ENCODE results near the gene ERLEC1. TPM values are rescaled to one million over a fixed set of nuclear protein-coding genes. Genes with fewer than 3 reads are reported as not detected.
"Not testable (repeated sequence)": the region's sequence is repeated elsewhere in the genome, so short reads cannot be mapped to it uniquely, and the experiment has no call there.

The ERLEC1 gene
- total RNA-seq, 1 donor from 2014 or later, result 20.9 TPM

DNA sequence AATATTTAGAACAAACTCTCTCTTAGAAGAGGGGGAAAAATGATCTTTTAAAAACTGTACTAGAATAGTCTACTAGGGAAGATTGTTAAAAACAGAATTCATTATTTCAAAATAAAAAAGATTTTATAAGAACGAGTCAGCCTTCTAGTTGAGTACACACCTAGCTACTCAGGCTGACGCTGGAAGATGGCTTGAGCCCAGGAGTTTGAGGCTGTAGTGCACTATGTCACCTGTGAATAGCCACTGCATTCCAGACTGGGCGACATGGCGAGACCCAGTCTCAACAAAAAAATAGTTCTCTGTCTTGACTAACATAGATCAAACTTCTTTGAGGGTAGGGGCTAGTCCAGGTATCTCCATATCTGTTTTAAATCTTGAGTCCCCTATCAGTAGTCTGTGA lies 33.9 kb downstream of the ERLEC1 start:
- Mint-ChIP-seq H3K27ac (ENCODE audit: unreplicated experiment) (no peak overlapping the region), H3K4me3 (ENCODE audit: unreplicated experiment) (no peak overlapping the region), H3K9me3 (ENCODE audit: unreplicated experiment) (no peaks in the 10 kb centered on the region), H3K27me3 (ENCODE audit: unreplicated experiment) (no peaks in the 10 kb centered on the region), H3K36me3 (ENCODE audit: unreplicated experiment) (no peaks in the 10 kb centered on the region), H3K4me1 (ENCODE audit: low read depth, unreplicated experiment) (no peaks in the 10 kb centered on the region)
- TF ChIP-seq, protein P1, sequence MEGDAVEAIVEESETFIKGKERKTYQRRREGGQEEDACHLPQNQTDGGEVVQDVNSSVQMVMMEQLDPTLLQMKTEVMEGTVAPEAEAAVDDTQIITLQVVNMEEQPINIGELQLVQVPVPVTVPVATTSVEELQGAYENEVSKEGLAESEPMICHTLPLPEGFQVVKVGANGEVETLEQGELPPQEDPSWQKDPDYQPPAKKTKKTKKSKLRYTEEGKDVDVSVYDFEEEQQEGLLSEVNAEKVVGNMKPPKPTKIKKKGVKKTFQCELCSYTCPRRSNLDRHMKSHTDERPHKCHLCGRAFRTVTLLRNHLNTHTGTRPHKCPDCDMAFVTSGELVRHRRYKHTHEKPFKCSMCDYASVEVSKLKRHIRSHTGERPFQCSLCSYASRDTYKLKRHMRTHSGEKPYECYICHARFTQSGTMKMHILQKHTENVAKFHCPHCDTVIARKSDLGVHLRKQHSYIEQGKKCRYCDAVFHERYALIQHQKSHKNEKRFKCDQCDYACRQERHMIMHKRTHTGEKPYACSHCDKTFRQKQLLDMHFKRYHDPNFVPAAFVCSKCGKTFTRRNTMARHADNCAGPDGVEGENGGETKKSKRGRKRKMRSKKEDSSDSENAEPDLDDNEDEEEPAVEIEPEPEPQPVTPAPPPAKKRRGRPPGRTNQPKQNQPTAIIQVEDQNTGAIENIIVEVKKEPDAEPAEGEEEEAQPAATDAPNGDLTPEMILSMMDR (IDR thresholded peaks at IDR 0.05; ENCODE audit: partially characterized antibody, unreplicated experiment), result no peak
- no peak for DNase-seq

GRCh38 chr2:53821810-53822209 lies 35.0 kb downstream of the ERLEC1 start:
- no peak for DNase-seq
- H3K36me3 Mint-ChIP-seq (ENCODE audit: unreplicated experiment), result no peaks in the 10 kb centered on the region
- no peaks in the 10 kb centered on the region for H3K4me1 Mint-ChIP-seq (ENCODE audit: low read depth, unreplicated experiment)
- no peaks in the 10 kb centered on the region for H3K9me3 Mint-ChIP-seq (ENCODE audit: unreplicated experiment)
- TF ChIP-seq, protein P1 (IDR thresholded peaks at IDR 0.05; ENCODE audit: partially characterized antibody, unreplicated experiment), result no peak
- H3K27me3 Mint-ChIP-seq (ENCODE audit: unreplicated experiment), result no peaks in the 10 kb centered on the region
- H3K4me3 Mint-ChIP-seq (ENCODE audit: unreplicated experiment), result no peak overlapping the region
- no peak overlapping the region for H3K27ac Mint-ChIP-seq (ENCODE audit: unreplicated experiment)

DNA sequence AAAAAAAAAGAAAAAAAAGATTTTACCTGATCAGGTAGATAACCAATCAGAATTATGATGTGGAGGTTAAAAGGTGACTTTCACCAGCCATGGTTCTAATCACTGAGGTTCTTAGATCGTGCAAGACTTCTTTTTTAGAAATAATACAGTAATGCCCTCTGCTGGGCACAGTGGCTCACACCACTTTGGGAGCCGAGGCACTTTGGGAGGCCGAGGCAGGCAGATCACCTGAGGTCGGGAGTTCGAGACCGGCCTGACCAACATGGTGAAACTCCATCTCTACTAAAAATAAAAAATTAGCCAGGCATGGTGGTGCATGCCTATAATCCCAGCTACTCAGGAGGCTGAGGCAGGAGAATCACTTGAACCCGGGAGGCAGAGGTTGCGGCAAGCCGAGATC lies 36.8 kb downstream of the ERLEC1 start:
- DNase-seq; H3K27ac Mint-ChIP-seq (ENCODE audit: unreplicated experiment); H3K36me3 Mint-ChIP-seq (ENCODE audit: unreplicated experiment); H3K4me3 Mint-ChIP-seq (ENCODE audit: unreplicated experiment); H3K27me3 Mint-ChIP-seq (ENCODE audit: unreplicated experiment); H3K4me1 Mint-ChIP-seq (ENCODE audit: low read depth, unreplicated experiment); H3K9me3 Mint-ChIP-seq (ENCODE audit: unreplicated experiment): not testable (repeated sequence)

DNA sequence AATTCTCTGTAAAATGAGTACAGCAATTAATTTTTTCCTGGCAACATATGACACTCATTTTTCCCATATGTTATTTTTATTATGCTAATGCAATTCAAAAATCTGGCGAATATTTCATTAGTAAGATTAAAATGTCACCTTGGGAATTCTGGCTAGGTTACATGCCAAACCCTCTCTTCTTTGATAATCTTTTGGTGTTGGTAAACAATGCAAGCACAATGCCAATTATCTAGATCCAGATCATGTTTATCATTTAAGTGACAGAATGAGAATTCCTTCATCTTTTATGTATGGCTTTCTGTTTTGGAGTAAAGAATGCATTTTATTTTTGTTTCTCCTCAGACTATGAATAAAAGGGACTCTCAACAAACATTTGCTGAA lies 39.2 kb downstream of the ERLEC1 start:
- no peak overlapping the region for H3K27ac Mint-ChIP-seq (ENCODE audit: unreplicated experiment)
- TF ChIP-seq, protein P1 (IDR thresholded peaks at IDR 0.05; ENCODE audit: partially characterized antibody, unreplicated experiment), result no peak
- H3K27me3 Mint-ChIP-seq (ENCODE audit: unreplicated experiment), result peaks cover 3% of the 10 kb centered on the region
- H3K9me3 Mint-ChIP-seq (ENCODE audit: unreplicated experiment), result no peaks in the 10 kb centered on the region
- H3K4me3 Mint-ChIP-seq (ENCODE audit: unreplicated experiment), result no peak overlapping the region
- peaks cover 3% of the 10 kb centered on the region for H3K4me1 Mint-ChIP-seq (ENCODE audit: low read depth, unreplicated experiment)
- H3K36me3 Mint-ChIP-seq (ENCODE audit: unreplicated experiment), result no peaks in the 10 kb centered on the region
- no peak for DNase-seq

DNA sequence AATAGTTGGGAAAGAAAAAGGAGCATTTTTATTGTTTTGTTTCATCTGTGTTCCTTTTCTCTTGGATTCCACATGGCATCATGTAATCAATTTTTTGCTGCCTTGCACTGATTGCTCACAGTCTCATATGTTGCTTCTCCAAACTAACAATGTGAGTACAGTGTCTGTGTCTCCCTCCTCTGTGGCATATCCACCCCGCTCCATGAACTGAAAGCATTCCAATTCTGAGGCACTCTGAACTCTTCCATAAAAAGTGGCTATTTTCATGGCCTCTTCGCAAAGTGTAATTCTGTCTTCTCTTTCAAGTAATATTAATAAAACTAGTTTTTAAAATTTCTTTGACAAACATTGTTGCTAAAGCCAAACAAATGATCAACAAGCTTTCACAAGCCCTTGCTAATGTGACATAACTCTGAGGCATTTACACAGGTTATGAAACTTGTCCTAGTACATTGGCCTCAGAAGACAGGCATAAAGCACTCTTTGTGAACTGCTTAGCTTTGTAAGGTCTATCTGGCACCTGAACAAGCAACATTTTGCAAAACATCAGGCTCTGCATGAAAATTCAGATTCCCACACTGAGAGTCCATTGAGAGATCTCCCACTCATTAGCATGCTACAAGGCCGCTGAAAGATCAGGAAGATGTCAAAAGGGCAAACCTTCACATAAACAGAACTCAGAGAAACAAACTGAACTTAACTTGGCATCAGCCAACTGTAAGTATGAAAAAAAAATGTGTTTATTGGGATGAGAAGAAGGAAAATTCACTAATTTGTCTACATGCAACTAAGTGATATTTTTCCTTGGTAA lies 39.9 kb downstream of the ERLEC1 start:
- Mint-ChIP-seq H3K4me1 (ENCODE audit: low read depth, unreplicated experiment) (peaks cover 3% of the 10 kb centered on the region), H3K4me3 (ENCODE audit: unreplicated experiment) (no peak overlapping the region), H3K27me3 (ENCODE audit: unreplicated experiment) (peaks cover 3% of the 10 kb centered on the region), H3K9me3 (ENCODE audit: unreplicated experiment) (no peaks in the 10 kb centered on the region), H3K27ac (ENCODE audit: unreplicated experiment) (no peak overlapping the region), H3K36me3 (ENCODE audit: unreplicated experiment) (no peaks in the 10 kb centered on the region)
- DNase-seq, result no peak
- TF ChIP-seq, protein P1 (IDR thresholded peaks at IDR 0.05; ENCODE audit: partially characterized antibody, unreplicated experiment), result no peak
